H54 (cell line): Measurements from ENCODE around the gene RUNX2.

ENCODE experiments used
- DNase-seq: peaks from one replicate; pipeline ENCODE4 v3.0.0; 2011; ENCODE audit warnings: low spot score, mixed read lengths; ENCODE audit not compliant: insufficient read length
- FAIRE-seq: peaks from 3 replicates; lab custom pipeline; 2011; peaks lifted over from hg19 to GRCh38; lab: Jason Lieb, UNC
- POLR2A ChIP-seq: IDR thresholded peaks from 2 replicates; pipeline ENCODE4 v1.6.1; 2011; ENCODE audit warnings: low read depth, mild to moderate bottlenecking, low read length

Gene RUNX2

DNA sequence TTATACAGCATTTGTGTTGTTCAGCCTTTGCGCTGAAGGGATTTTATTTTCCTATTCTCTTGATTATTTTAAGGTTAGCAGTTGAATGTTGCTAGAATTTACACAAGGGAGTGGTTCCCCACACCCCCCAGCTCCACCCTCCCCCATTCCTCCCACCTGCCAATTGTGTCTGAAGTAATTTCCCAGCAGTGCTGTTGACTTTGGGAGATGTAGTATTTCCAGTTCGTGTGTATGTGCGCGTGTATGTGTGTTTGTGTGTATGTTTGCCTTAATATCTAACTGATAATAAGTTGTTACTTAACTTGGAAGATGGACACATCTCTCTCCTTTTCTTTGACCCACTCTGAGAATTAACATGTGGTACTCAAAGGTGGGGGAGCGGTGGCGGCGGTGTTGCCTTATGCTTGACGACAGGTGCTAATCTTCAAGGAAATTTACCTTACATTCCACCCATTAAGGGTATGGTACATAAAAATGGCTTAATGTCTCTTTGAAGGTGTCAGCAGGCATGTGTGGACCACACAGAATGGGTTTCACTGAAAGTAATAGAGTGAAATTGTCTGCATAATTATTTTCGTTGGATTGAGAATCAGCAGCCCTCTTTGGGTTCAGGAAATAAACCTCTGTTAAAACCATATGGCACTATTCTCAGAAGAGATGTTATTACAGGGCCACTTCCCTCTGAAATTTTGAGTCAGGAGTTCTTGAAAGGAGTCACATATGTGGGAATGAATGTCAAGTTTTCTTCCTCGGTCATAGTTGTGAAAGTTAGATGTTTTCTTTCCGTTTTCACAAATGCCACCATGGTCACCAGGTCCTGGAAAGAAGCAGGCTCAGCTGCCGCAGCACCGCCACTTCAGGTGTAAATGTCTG is 145.2 kb downstream of the RUNX2 start:
- DNase-seq (no peak), FAIRE-seq (no peak)
- no peak for TF ChIP-seq POLR2A

GRCh38 chr6:45474376-45474775 is 146.2 kb downstream of the RUNX2 start:
- peak; percentile 50 for FAIRE-seq
- no peak for DNase-seq

DNA sequence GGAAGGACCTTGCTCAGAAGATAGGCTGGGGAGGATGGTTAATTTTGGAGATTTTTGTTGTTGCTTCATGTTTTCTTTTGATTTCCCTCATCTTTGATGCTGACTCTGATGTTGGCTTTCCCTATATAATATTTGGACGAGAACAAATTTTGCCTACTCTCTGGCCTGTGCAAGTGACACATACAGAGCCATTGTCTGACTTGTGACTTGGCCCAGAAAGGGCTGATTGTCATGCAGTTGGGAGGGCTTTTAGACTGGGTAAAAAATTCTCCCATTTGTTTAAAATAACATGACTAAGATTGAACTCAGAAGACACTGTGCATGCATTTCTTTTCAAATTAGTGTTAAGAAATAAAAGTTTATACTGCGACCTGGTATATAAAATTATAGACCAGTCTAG is 148.2 kb downstream of the RUNX2 start:
- no peak for TF ChIP-seq POLR2A
- DNase-seq (no peak), FAIRE-seq (no peak)

More at GRCh38 chr6:45474376-45474775, 146.2 kb downstream of the RUNX2 start:
- no peak for TF ChIP-seq POLR2A

DNA sequence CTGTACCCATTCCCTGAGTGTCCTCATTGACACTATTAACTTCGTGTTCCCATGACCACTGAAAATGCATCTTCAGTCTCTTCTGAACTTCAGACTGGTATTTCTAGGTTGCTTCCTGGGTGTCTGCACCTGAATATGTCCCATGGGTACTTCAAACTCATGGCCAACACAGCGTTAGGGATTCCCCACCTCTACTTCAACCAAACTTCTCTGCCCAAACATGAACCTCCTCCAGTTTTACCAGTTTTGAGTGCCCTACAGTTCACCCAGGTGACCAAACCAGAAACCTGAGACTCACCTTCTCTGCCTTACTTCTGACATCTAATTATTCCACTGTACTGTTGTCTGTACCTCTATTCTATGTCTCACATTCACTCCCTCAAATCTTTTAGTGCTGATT is 149.1 kb downstream of the RUNX2 start:
- no peak for FAIRE-seq
- DNase-seq: no peak
- no peak for TF ChIP-seq POLR2A

- no peak for TF ChIP-seq POLR2A
- FAIRE-seq (no peak), DNase-seq (no peak)
Measured at GRCh38 chr6:45477790-45478189, 149.7 kb downstream of the RUNX2 start.

DNA sequence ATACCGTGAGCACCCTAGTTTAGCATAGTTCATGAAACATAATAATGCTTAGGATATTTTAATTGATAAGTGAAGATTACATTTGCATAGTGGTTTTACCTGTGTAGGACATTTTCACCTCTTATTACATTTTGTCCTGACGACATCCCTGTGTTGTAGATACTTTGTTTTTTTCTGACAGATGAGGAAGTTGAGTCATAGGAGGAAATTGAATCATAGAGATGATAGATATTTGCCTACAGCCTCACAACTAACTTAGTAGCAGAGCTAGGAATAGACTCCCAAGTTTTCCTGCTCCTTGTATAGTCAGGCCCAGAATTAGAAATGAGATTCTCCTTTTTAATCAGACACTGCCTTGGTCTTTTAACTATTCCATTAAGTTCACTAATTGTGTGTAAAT is 150.1 kb downstream of the RUNX2 start:
- FAIRE-seq: peak; percentile 97
- peak; percentile 42 for DNase-seq
- TF ChIP-seq POLR2A: no peak

DNA sequence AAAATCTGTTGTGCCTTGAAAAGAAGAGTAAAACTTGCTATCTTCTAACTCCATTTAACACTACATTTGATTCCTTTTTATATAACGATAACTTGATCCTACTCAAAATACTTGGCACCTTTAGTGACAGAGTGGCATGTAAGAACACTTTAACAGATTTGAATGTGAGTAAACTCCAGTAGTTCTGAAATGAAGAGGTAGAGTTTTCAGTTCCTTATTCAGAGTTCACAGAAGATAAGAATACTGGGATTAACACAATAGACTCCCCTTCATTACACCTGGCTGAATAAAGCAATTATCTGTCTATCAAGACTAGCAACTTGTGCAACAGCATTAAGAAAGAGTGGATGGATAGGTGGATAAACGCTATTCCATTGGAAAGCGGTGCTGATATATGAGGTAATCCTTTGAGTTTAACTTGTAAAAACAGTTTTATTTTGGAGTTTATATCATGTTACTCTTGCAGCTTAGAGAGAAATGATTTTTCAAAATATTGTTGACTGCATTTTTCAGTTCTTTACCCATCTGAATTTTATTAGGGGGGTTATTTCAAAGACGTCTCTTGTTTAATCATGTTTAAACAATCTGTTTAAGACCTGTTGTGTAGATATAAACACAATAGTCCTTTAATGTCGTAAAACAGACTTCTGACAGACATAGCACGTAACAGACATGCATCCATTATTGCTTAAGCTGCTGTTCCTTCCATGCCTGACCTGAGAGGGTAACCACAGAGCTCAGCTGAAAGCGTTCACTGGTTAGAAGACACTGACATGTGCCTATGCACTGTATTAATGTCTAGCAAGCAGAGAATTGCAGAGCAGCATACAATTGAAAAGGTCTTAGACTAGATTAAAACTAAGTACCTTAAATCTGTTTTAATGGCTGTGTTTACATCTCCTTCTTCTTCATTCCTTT is 152.0 kb downstream of the RUNX2 start:
- no peak for TF ChIP-seq POLR2A
- FAIRE-seq: no peak
- DNase-seq: no peak

- no peak for TF ChIP-seq POLR2A
- no peak for DNase-seq
- no peak for FAIRE-seq
Measured at GRCh38 chr6:45480752-45481415, 152.8 kb downstream of the RUNX2 start.

DNA sequence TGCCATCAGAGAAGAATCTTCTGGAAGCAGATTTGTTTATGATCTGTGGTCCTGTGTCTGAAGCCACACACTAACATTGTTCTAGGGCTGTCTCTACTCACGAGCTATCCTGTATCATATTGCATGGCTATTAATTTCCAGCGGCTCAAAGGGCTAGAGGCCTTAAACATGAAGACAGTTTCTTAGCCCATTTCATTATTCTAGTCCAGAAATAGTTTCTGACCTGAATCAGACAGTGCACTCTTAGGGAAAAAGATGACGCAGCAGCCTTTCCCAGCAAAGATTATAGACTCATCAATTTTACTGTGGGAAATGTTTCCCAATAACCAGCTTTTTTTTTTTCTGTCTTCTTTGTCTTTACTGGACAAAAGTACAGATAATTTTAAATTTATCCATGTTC is 154.9 kb downstream of the RUNX2 start:
- no peak for TF ChIP-seq POLR2A
- DNase-seq (no peak), FAIRE-seq (peak; percentile 58)

DNA sequence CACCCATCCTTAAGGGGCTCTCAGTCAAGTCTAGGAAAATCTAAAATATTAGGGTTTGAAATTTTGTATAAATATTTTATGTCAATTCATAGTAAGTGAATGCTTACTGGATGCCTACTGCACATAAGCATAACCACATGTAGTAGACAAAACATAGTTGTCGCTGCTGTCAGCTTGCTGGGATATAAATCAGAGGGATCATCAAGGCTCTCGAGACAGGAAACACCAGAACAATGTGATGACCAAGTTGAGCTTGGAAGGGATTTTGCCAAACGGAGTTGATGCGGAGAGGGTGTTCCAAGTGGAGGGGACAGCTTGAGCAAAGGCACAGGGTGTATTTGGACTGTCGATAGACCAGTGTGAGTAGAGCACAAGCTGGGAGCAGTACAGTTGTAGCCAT is 155.4 kb downstream of the RUNX2 start:
- no peak for DNase-seq
- no peak for FAIRE-seq
- no peak for TF ChIP-seq POLR2A

- TF ChIP-seq POLR2A: no peak
- FAIRE-seq: peak; percentile 38
- DNase-seq: no peak
Measured at GRCh38 chr6:45486736-45487135, 158.6 kb downstream of the RUNX2 start.

DNA sequence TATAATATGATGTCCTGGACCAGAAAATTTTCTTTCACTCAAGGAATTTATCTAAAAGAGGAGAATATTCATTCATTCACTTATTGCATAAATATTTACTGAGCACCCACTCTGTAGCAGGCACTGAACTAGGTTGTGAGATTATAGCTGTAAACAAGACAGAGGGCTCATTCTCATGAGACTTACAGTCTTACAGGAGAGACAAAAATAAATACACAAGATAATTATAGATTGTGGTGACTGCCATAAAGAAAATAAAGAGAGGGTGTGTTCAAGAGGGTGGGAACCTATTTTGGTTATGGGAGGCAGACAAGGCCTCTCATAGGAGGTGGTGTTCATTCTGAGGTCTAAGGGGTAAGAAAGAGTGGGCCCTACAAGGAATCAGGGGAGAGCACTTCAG is 159.5 kb downstream of the RUNX2 start:
- no peak for TF ChIP-seq POLR2A
- FAIRE-seq: no peak
- DNase-seq: no peak

GRCh38 chr6:45488269-45488668 is 160.1 kb downstream of the RUNX2 start:
- no peak for DNase-seq
- no peak for TF ChIP-seq POLR2A
- no peak for FAIRE-seq

DNA sequence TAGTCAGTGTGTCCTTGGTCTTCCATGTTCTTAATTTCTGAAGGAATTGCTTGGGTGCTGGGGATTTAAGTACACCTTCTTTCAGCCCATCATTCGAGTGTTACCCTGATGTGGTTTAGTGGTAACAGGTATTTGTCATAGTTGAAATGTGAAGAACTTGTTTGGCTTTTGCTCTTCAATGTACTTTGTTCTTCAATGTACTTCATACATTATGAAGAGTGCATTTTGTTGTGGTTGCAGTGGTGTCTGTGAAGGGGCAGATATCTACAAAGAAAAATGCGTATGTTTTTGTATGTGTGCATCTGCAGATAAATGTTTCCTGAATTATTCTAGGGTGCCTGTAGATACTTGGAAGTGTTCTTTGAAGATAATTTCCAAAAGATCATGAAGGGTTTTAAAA is 160.8 kb downstream of the RUNX2 start:
- DNase-seq (no peak), FAIRE-seq (no peak)
- TF ChIP-seq POLR2A: no peak
